RWPE1 (cell line): ENCODE results near the gene CAPN2.

Source experiments
- CTCF ChIA-PET: fragments of 350-600 bp; sonication (Branson Sonifier 250); formaldehyde crosslinking; extraction: SDS; loops from one replicate; lab custom pipeline; 2021; lab: Yijun Ruan, JAX
- POLR2A ChIA-PET: fragments of 400-600 bp; formaldehyde crosslinking; extraction: SDS; loops from one replicate; lab custom pipeline; 2020; ENCODE audit warnings: antibody characterized with exemption; ENCODE audit not compliant: low non-redundant PET; lab: Yijun Ruan, JAX
- DNase-seq: peaks from one replicate; pipeline ENCODE4 v3.0.0; 2012; ENCODE audit warnings: low spot score
- H3K27ac ChIP-seq: fragments of 450-650 bp; 2 replicates; pipeline ENCODE4 v1.5.1; 2017
- TF ChIP-seq, protein P1 (sequence below): fragments of 450-650 bp; conservative IDR thresholded peaks from 2 replicates; pipeline ENCODE4 v1.5.1; 2017; ENCODE audit warnings: low read depth, mild to moderate bottlenecking

The CAPN2 gene

DNA sequence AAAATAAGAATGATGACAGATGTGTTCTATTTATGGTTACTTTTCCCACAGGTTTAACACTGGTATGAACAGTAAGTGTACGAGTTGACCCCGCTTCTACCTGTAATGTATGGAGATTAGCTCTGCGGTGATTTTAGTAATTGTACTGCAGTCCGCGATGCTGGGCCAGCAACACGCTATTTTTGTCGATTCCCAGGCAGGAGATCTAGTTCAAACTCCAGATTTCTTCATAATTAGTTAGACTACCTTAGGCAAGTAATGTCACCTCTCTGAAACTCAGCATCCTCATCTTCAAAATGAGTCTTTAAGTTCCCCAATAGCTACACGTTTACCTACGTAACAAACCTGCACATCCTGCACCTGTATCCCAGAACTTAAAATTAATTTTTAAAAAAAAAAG is 111.9 kb downstream of the CAPN2 start:
- TF ChIP-seq, protein P1, sequence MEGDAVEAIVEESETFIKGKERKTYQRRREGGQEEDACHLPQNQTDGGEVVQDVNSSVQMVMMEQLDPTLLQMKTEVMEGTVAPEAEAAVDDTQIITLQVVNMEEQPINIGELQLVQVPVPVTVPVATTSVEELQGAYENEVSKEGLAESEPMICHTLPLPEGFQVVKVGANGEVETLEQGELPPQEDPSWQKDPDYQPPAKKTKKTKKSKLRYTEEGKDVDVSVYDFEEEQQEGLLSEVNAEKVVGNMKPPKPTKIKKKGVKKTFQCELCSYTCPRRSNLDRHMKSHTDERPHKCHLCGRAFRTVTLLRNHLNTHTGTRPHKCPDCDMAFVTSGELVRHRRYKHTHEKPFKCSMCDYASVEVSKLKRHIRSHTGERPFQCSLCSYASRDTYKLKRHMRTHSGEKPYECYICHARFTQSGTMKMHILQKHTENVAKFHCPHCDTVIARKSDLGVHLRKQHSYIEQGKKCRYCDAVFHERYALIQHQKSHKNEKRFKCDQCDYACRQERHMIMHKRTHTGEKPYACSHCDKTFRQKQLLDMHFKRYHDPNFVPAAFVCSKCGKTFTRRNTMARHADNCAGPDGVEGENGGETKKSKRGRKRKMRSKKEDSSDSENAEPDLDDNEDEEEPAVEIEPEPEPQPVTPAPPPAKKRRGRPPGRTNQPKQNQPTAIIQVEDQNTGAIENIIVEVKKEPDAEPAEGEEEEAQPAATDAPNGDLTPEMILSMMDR: no peak
- no peak for DNase-seq
- ChIA-PET CTCF (interaction anchor here (0.7 kb wide), 1 partner anchor 75 kb away, joined by 3 read pairs; no protein-coding TSS in a partner anchor), POLR2A (no interaction called here)
- H3K27ac ChIP-seq: no peak overlapping the region

DNA sequence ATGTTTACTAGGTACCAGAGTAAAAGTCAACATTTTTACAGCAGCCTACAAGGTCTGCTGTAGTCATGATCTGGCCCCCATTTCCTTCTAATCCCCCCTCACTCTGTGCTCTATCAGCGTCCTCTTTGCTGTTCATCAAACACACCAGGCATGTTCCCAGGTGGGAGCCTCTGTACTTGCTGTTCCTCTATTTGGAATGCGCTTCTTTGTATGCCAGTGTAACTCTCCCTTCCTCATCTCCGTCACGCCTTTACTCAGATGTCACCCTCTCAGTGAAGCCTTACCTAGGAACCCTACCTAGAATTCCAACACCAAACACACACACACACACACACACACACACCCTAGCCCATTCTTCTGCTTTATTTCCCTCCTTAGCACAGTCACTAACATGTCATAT is 112.4 kb downstream of the CAPN2 start:
- no peak overlapping the region for H3K27ac ChIP-seq
- DNase-seq: no peak
- ChIA-PET POLR2A (no interaction called here), CTCF (no interaction called here)
- TF ChIP-seq, protein P1: no peak
